ENCODE data around the gene SLC22A15.

SLC22A15 gene

GRCh38 chr1:116018007-116018406, 41.7 kb downstream of the SLC22A15 start:
- Histone ChIP-seq H3K4me3 (replicated peaks; ENCODE audit: insufficient read depth, low read length) (no peak overlapping the region), H3K27me3 (ENCODE audit: insufficient read depth, poor library complexity, severe bottlenecking) (no peaks in the 10 kb centered on the region), H3K27ac (replicated peaks) (no peak overlapping the region)
- no peak for TF ChIP-seq REST (IDR thresholded peaks at IDR 0.05; ENCODE audit: insufficient replicate concordance, low read depth)
- TF ChIP-seq CTCF (IDR thresholded peaks at IDR 0.05; ENCODE audit: insufficient read depth, low read length) = no peak
- TF ChIP-seq SPI1 (IDR thresholded peaks at IDR 0.05; ENCODE audit: borderline replicate concordance, low read depth) = no peak
- no peak for TF ChIP-seq GABPA (IDR thresholded peaks at IDR 0.05; ENCODE audit: low read depth)
- TF ChIP-seq POLR2AphosphoS5 (IDR thresholded peaks at IDR 0.05; ENCODE audit: low read depth) = no peak
- DNase-seq (ENCODE audit: low read depth in 1 of 2, low spot score in 1 of 2) = no peak

- Histone ChIP-seq H3K27ac (replicated peaks) (no peak overlapping the region), H3K27me3 (ENCODE audit: insufficient read depth, poor library complexity, severe bottlenecking) (no peaks in the 10 kb centered on the region), H3K4me3 (replicated peaks; ENCODE audit: insufficient read depth, low read length) (no peak overlapping the region)
- no peak for DNase-seq (ENCODE audit: low read depth in 1 of 2, low spot score in 1 of 2)
- no peak for TF ChIP-seq SPI1 (IDR thresholded peaks at IDR 0.05; ENCODE audit: borderline replicate concordance, low read depth)
- TF ChIP-seq CTCF (IDR thresholded peaks at IDR 0.05; ENCODE audit: insufficient read depth, low read length) = no peak
- TF ChIP-seq GABPA (IDR thresholded peaks at IDR 0.05; ENCODE audit: low read depth) = no peak
- no peak for TF ChIP-seq POLR2AphosphoS5 (IDR thresholded peaks at IDR 0.05; ENCODE audit: low read depth)
- TF ChIP-seq REST (IDR thresholded peaks at IDR 0.05; ENCODE audit: insufficient replicate concordance, low read depth) = no peak
Measured at GRCh38 chr1:116019653-116020253, 43.4 kb downstream of the SLC22A15 start.

- TF ChIP-seq CTCF (IDR thresholded peaks at IDR 0.05; ENCODE audit: insufficient read depth, low read length) = peak; percentile 36
- TF ChIP-seq SPI1 (IDR thresholded peaks at IDR 0.05; ENCODE audit: borderline replicate concordance, low read depth) = no peak
- H3K27me3 ChIP-seq (ENCODE audit: insufficient read depth, poor library complexity, severe bottlenecking) = no peaks in the 10 kb centered on the region
- DNase-seq (ENCODE audit: low read depth in 1 of 2, low spot score in 1 of 2) = peak; percentile 36 to 49
- H3K4me3 ChIP-seq (replicated peaks; ENCODE audit: insufficient read depth, low read length) = no peak overlapping the region
- H3K27ac ChIP-seq (replicated peaks) = no peak overlapping the region
Measured at GRCh38 chr1:116020668-116021272, 44.5 kb downstream of the SLC22A15 start.

Data from HL-60 (cell line).